A549 (cell line): ENCODE results near the gene CDC42SE1. TPM values are rescaled to one million over a fixed set of nuclear protein-coding genes. Genes with fewer than 3 reads are reported as not detected.

ENCODE experiments used
- ATAC-seq, 2 experiments: fragments of 200-7000 bp in 1 of 2; fragments of >200 bp in 1 of 2; cut with Nextera tagmentation in 1 of 2; cut with Tn5 transposase in 1 of 2; 3 replicates each; pipeline versions ENCODE4 v1.8.0 to v1.9.1; 2018 to 2020; ENCODE audit warnings: mild to moderate bottlenecking in 1 of 2, moderate library complexity in 1 of 2
- CTCF ChIA-PET: fragments of 300-600 bp; sonication (Branson Sonifier 250); formaldehyde crosslinking; extraction: SDS; loops from one replicate; lab custom pipeline; 2021; ENCODE audit warnings: antibody characterized with exemption, inconsistent platforms; lab: Yijun Ruan, JAX
- POLR2A ChIA-PET: fragments of 350-600 bp; formaldehyde crosslinking; extraction: SDS; loops from one replicate; lab custom pipeline; 2021; ENCODE audit warnings: antibody characterized with exemption, inconsistent platforms; lab: Yijun Ruan, JAX
- DNase-seq, 2 experiments: peaks; one replicate each; pipeline versions ENCODE4 v3.0.0 to v3.0.0-alpha.2; 2011 to 2016; ENCODE audit warnings: low read depth in 1 of 2, low spot score in 1 of 2
- FAIRE-seq: peaks from 2 replicates; lab custom pipeline; 2011; peaks lifted over from hg19 to GRCh38; lab: Jason Lieb, UNC
- H3K27ac ChIP-seq, 2 experiments: fragments of >200 bp; sonication (Bioruptor Twin); formaldehyde crosslinking; 3 replicates each; pipeline ENCODE4 v1.5.1; 2016 to 2017
- H3K4me1 ChIP-seq: fragments of >200 bp; sonication (Bioruptor Twin); formaldehyde crosslinking; 3 replicates; pipeline ENCODE4 v1.6.1; 2016
- H3K4me2 ChIP-seq: fragments of >200 bp; sonication (Bioruptor Twin); formaldehyde crosslinking; 3 replicates; pipeline ENCODE4 v1.6.1; 2016
- H3K4me3 ChIP-seq: fragments of >200 bp; sonication (Bioruptor Twin); formaldehyde crosslinking; 3 replicates; pipeline ENCODE4 v1.5.1; 2016
- H3K9me3 ChIP-seq: fragments of >200 bp; sonication (Bioruptor Twin); formaldehyde crosslinking; 3 replicates; pipeline ENCODE4 v1.6.1; 2016
- CBX8 ChIP-seq: fragments of 200-600 bp; sonication (generic); IDR thresholded peaks from 2 replicates; pipeline ENCODE4 v1.6.1; 2016
- CEBPB ChIP-seq, 2 experiments: fragments of >200 bp in 1 of 2; sonication (Bioruptor Twin) in 1 of 2; formaldehyde crosslinking in 1 of 2; IDR thresholded peaks; 2 replicates each; pipeline ENCODE4 v1.6.1; 2012 to 2016
- CHD2 ChIP-seq: fragments of 150-350 bp; IDR thresholded peaks from 2 replicates; pipeline ENCODE4 v1.6.1; 2014; ENCODE audit warnings: low read length; ENCODE audit not compliant: partially characterized antibody
- E2F6 ChIP-seq: IDR thresholded peaks from 2 replicates; pipeline ENCODE4 v1.6.1; 2012; ENCODE audit warnings: low read depth, borderline replicate concordance
- EHMT2 ChIP-seq: fragments of 200-600 bp; sonication (generic); IDR thresholded peaks from 2 replicates; pipeline ENCODE4 v1.6.1; 2016; ENCODE audit warnings: antibody characterized with exemption, low read depth, mild to moderate bottlenecking, moderate library complexity
- EP300 ChIP-seq, 2 experiments: fragments of >200 bp; sonication (Bioruptor Twin); formaldehyde crosslinking; IDR thresholded peaks; 2 replicates in 1 of 2; 3 replicates in 1 of 2; pipeline ENCODE4 v1.6.1; 2016 to 2017
- ESRRA ChIP-seq: fragments of 150-350 bp; IDR thresholded peaks from 2 replicates; pipeline ENCODE4 v1.6.1; 2014; ENCODE audit warnings: mild to moderate bottlenecking, low read length, borderline replicate concordance
- FOSB ChIP-seq: fragments of 250-450 bp; sonication (Bioruptor Pico); IDR thresholded peaks from 2 replicates; pipeline ENCODE4 v1.5.0; 2020; ENCODE audit warnings: mild to moderate bottlenecking, moderate library complexity
- FOSL2 ChIP-seq, 2 experiments: fragments of 450-650 bp in 1 of 2; fragments of >200 bp in 1 of 2; sonication (Bioruptor Twin) in 1 of 2; formaldehyde crosslinking; IDR thresholded peaks; 2 replicates each; pipeline versions ENCODE4 v1.5.0 to v1.6.1; 2016 to 2020; ENCODE audit warnings: mild to moderate bottlenecking in 1 of 2, moderate library complexity in 1 of 2
- FOXS1 ChIP-seq: fragments of 250-450 bp; sonication (Bioruptor Pico); IDR thresholded peaks from 2 replicates; pipeline ENCODE4 v1.5.0; 2020; ENCODE audit warnings: mild to moderate bottlenecking, moderate library complexity
- GATA3 ChIP-seq: IDR thresholded peaks from 2 replicates; pipeline ENCODE4 v1.6.1; 2012; ENCODE audit warnings: borderline replicate concordance
- JUN ChIP-seq, 2 experiments: fragments of >200 bp; sonication (Bioruptor Twin); formaldehyde crosslinking; IDR thresholded peaks; 2 replicates in 1 of 2; 3 replicates in 1 of 2; pipeline ENCODE4 v1.6.1; 2016 to 2017
- JUNB ChIP-seq: fragments of >200 bp; sonication (Bioruptor Twin); formaldehyde crosslinking; IDR thresholded peaks from 2 replicates; pipeline ENCODE4 v1.6.1; 2016
- KDM5A ChIP-seq: fragments of 200-600 bp; sonication (generic); IDR thresholded peaks from 2 replicates; pipeline ENCODE4 v1.6.1; 2016; ENCODE audit warnings: antibody characterized with exemption, mild to moderate bottlenecking
- MYC ChIP-seq: IDR thresholded peaks from 2 replicates; pipeline ENCODE4 v1.6.1; 2012; ENCODE audit warnings: mild to moderate bottlenecking, inconsistent platforms, low read length, improper control_type of control experiment, borderline replicate concordance
- NFE2L2 ChIP-seq: fragments of 150-350 bp; conservative IDR thresholded peaks from 2 replicates; pipeline ENCODE4 v1.6.1; 2014; ENCODE audit warnings: low read length
- POLR2A ChIP-seq: IDR thresholded peaks from 2 replicates; pipeline ENCODE4 v1.6.1; 2012; ENCODE audit warnings: mild to moderate bottlenecking, low read length
- POLR2AphosphoS2 ChIP-seq: conservative IDR thresholded peaks from 2 replicates; pipeline ENCODE4 v1.6.1; 2012; ENCODE audit warnings: low read length, improper control_type of control experiment, inconsistent platforms
- RARB ChIP-seq: fragments of 250-450 bp; sonication (Bioruptor Pico); IDR thresholded peaks from 2 replicates; pipeline ENCODE4 v1.8.0; 2021; ENCODE audit warnings: mild to moderate bottlenecking, moderate library complexity
- RCOR1 ChIP-seq: fragments of 150-350 bp; IDR thresholded peaks from 2 replicates; pipeline ENCODE4 v1.6.1; 2014; ENCODE audit warnings: antibody characterized with exemption, low read length, low read depth
- RFX5 ChIP-seq: fragments of 450-650 bp; IDR thresholded peaks from 2 replicates; pipeline ENCODE4 v1.7.1; 2014; ENCODE audit warnings: antibody characterized with exemption, mild to moderate bottlenecking, moderate library complexity
- RNF2 ChIP-seq: fragments of 200-600 bp; sonication (generic); IDR thresholded peaks from 2 replicates; pipeline ENCODE4 v1.6.1; 2016; ENCODE audit warnings: low read depth, mild to moderate bottlenecking, antibody characterized with exemption, moderate library complexity, borderline replicate concordance
- ZC3H11A ChIP-seq: fragments of 450-650 bp; IDR thresholded peaks from 2 replicates; pipeline ENCODE4 v1.6.1; 2014; ENCODE audit warnings: antibody characterized with exemption, mild to moderate bottlenecking
- ZFP36 ChIP-seq: fragments of 450-650 bp; IDR thresholded peaks from 2 replicates; pipeline ENCODE4 v1.6.1; 2014; ENCODE audit warnings: borderline replicate concordance; ENCODE audit not compliant: partially characterized antibody
- WGBS: methylation state at CpG from one replicate; pipeline ENCODE4 v1.1.6; 2017; ENCODE audit errors: missing lambda C conversion rate; 5-methylcytosine and 5-hydroxymethylcytosine counted together
- polyA plus RNA-seq, 4 experiments: library from polyadenylated mRNA; depleted of rRNA in 3 of 4; stranded (reverse); fragments of >200 nt; fragmentation: RNase III in 1 of 4; extraction: RNeasy Plus Mini Kit Qiagen cat#74134 plus additional on column Dnase treatment in 1 of 4; gene quantifications; 2 replicates in 3 of 4; 3 replicates in 1 of 4; pipeline ENCODE4 v1.2.3, GENCODE V29; 2011 to 2017
- TF ChIP-seq, protein P1 (sequence below): fragments of 200-600 bp; sonication (generic); IDR thresholded peaks from 2 replicates; pipeline ENCODE4 v1.6.1; 2016; ENCODE audit warnings: antibody characterized with exemption, mild to moderate bottlenecking, moderate library complexity

Gene CDC42SE1
- polyA plus RNA-seq, 2 of the 4 experiments (the other 2 are of a cell fraction): 54.7 to 83.1 TPM

DNA sequence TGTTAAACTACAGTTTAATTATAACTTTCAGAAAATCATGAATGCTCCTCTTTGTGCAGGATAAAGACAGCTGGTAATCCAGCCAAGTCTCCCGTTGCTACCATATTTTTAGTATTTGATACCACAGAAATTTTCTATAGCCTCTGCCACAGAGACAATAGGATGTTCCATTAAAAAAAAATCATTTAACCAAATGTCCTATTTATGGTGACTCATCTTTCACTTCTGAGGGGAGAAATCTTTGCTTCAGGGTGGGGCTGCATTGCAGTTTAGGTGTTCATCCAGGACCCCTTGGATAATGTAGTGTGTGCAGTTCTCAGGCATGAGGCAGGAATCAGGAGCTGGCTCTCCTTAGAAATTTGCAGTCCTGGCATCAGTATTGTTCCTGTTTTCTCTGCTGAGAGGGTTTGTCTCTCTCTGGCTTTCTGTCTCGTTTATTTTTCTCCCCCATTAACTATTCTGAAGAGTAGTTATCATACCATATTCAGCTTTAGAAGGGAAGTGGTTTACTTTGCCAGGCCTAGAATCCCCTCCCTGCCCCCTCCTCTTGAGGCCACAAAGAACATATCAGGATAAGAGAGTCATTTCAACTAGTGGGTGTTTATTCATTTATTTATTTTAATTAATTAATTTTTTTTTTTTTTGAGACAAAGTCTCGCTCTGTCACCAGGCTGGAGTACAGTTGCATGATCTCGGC is 48.1 kb downstream of the CDC42SE1 start:
- Histone ChIP-seq H3K9me3 (no peaks in the 10 kb centered on the region), H3K4me1 (peaks cover 45% of the 10 kb centered on the region), H3K4me2 (peak overlapping the region; percentile 9; the same call in 1 of the 3 replicates), H3K27ac (no peak overlapping the region), H3K4me3 (no peak overlapping the region)
- 70% methylated on average over 4 of the region's 4 CpGs for WGBS
- ChIA-PET CTCF (interaction anchor here (0.9 to 2.4 kb wide), 5 partner anchors 14 to 144 kb away, joined by 3 to 14 read pairs (median 3); partner anchors contain the start of genes C1orf56, CDC42SE1 and MLLT11), POLR2A (no interaction called here)
- DNase-seq (no peak), ATAC-seq (no peak), FAIRE-seq (no peak)
- TF ChIP-seq FOSL2 (IDR thresholded peaks at IDR 0.05) (no peak), FOSL2 (CRISPR knock-in tag; IDR thresholded peaks at IDR 0.05) (peak; percentile 52), FOXS1 (no peak)

DNA sequence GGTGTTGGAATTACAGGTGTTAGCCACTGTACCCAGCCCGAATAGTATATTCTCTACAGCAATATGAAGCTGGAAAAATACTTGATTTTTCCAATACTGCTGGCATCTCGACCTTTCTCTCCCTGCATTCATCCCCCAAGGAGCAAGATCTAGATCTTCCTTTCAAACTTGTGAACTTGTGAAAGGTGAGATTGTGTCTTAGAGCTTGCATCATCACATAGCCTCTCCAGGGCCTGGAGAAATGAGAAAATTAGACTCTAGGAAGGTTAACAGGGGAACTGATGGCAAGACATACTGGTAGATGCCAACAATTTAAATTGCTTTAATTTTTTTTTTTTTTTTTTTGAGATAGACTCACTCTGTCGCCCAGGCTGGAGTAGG is 49.1 kb downstream of the CDC42SE1 start:
- Histone ChIP-seq H3K27ac (no peak overlapping the region), H3K4me2 (no peak overlapping the region), H3K4me3 (no peak overlapping the region), H3K4me1 (peaks cover 53% of the 10 kb centered on the region), H3K9me3 (no peaks in the 10 kb centered on the region)
- CTCF ChIA-PET: interaction anchor here (0.6 to 1.6 kb wide), 4 partner anchors 17 to 615 kb away, joined by 3 to 4 read pairs (median 4); partner anchors contain the start of gene C1orf56
- DNase-seq (no peak), FAIRE-seq (no peak), ATAC-seq (no peak)
- 81% methylated on average over 3 of the region's 3 CpGs for WGBS
- TF ChIP-seq POLR2A (no peak), JUN (IDR thresholded peaks at IDR 0.05) (no peak), GATA3 (no peak), ESRRA (no peak)
- TF ChIP-seq, protein P1, sequence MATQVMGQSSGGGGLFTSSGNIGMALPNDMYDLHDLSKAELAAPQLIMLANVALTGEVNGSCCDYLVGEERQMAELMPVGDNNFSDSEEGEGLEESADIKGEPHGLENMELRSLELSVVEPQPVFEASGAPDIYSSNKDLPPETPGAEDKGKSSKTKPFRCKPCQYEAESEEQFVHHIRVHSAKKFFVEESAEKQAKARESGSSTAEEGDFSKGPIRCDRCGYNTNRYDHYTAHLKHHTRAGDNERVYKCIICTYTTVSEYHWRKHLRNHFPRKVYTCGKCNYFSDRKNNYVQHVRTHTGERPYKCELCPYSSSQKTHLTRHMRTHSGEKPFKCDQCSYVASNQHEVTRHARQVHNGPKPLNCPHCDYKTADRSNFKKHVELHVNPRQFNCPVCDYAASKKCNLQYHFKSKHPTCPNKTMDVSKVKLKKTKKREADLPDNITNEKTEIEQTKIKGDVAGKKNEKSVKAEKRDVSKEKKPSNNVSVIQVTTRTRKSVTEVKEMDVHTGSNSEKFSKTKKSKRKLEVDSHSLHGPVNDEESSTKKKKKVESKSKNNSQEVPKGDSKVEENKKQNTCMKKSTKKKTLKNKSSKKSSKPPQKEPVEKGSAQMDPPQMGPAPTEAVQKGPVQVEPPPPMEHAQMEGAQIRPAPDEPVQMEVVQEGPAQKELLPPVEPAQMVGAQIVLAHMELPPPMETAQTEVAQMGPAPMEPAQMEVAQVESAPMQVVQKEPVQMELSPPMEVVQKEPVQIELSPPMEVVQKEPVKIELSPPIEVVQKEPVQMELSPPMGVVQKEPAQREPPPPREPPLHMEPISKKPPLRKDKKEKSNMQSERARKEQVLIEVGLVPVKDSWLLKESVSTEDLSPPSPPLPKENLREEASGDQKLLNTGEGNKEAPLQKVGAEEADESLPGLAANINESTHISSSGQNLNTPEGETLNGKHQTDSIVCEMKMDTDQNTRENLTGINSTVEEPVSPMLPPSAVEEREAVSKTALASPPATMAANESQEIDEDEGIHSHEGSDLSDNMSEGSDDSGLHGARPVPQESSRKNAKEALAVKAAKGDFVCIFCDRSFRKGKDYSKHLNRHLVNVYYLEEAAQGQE: no peak
- POLR2A ChIA-PET: no interaction called here

GRCh38 chr1:151009674-151010345 is 49.6 kb downstream of the CDC42SE1 start:
- Histone ChIP-seq H3K4me2 (peak overlapping the region; percentile 90), H3K4me1 (peaks cover 53% of the 10 kb centered on the region), H3K27ac (no peak overlapping the region), H3K9me3 (no peaks in the 10 kb centered on the region), H3K4me3 (no peak overlapping the region)
- POLR2A ChIA-PET: no interaction called here
- no peak for FAIRE-seq
- CTCF ChIA-PET: interaction anchor here (0.6 to 1.6 kb wide), 7 partner anchors 17 to 616 kb away, joined by 3 to 4 read pairs (median 3); partner anchors contain the start of genes C1orf56, CDC42SE1 and MLLT11
- no peak for TF ChIP-seq ZFP36
- no peak for TF ChIP-seq FOSB (CRISPR knock-in tag)
- TF ChIP-seq MYC: no peak
- TF ChIP-seq NFE2L2: no peak
- no peak for TF ChIP-seq CHD2
- no peak for TF ChIP-seq ZC3H11A
- TF ChIP-seq RCOR1: no peak
- no peak for TF ChIP-seq RFX5
- no peak for TF ChIP-seq E2F6
- TF ChIP-seq RARB: no peak
- TF ChIP-seq EHMT2: no peak
- no peak for TF ChIP-seq CEBPB (IDR thresholded peaks at IDR 0.05)
- no peak for TF ChIP-seq KDM5A
- no peak for TF ChIP-seq POLR2AphosphoS2
- TF ChIP-seq EP300 (IDR thresholded peaks at IDR 0.05): no peak
- TF ChIP-seq CBX8: no peak
- no peak for TF ChIP-seq RNF2
- TF ChIP-seq JUNB: no peak
- 85% methylated on average over 8 of the region's 8 CpGs for WGBS
- ATAC-seq: no peak
- DNase-seq: no peak
